ENCODE measurements around the gene ATG9A.

ATG9A gene

DNA sequence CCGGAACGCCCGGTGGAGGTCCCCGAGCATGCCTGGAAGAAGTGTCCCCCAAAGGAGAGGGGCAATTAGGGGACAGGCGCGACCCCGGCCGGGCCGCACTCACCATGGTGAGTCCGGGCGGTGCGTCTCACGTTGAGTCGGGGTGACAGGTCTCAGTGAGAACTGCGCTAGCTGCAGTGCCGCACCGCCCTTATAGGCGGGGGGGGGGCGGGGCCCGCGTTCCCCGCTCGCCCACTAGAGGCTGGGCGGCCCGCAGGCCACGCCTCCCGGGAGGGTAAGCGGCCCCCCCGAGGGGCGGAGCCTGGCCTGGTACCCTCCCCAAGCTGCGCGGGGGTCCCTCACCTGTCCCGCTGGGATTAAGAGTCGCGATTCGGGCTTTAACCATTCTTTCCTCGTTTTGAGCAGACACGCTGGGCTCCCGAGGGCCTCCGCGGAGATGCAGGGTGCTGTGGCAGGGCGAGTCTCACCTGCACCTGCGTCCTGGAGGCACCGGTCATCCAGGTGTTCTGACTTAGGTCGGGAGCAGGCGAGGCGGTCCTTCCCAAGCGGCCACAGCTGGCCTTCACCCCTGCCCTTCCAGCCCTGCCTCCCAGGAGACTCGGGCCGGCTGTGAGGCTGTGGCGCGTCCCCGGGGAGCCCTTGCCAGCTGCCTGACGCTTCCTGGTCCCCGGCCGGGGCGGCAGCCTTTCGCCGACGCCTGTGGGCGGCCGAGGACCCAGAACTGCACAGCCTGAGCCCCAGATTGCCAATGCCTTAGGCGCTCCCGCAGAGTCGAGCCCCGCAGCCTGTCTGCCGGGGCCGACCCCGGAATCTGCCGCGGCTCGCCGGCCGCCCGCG, 24.5 kb upstream of the ATG9A start, which contains the start of gene TUBA4A:
TUBA4A (minus strand) TSS at position 166 of the 837 bp plus-strand sequence; CDS start at position 106, 60 bp downstream.
- TF ChIP-seq, protein P1, sequence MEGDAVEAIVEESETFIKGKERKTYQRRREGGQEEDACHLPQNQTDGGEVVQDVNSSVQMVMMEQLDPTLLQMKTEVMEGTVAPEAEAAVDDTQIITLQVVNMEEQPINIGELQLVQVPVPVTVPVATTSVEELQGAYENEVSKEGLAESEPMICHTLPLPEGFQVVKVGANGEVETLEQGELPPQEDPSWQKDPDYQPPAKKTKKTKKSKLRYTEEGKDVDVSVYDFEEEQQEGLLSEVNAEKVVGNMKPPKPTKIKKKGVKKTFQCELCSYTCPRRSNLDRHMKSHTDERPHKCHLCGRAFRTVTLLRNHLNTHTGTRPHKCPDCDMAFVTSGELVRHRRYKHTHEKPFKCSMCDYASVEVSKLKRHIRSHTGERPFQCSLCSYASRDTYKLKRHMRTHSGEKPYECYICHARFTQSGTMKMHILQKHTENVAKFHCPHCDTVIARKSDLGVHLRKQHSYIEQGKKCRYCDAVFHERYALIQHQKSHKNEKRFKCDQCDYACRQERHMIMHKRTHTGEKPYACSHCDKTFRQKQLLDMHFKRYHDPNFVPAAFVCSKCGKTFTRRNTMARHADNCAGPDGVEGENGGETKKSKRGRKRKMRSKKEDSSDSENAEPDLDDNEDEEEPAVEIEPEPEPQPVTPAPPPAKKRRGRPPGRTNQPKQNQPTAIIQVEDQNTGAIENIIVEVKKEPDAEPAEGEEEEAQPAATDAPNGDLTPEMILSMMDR (IDR thresholded peaks at IDR 0.05; ENCODE audit: control extremely low read depth, extremely low read depth, low read depth, missing control alignments) = no peak
- ChIA-PET POLR2A (interaction anchor here (0.6 to 2.8 kb wide), 10 partner anchors 9 to 648 kb away, joined by 3 to 19 read pairs (median 6); partner anchors contain the start of genes DNAJB2, GLB1L, STK16 and ZFAND2B), CTCF (interaction anchor here (0.8 to 10.2 kb wide), 13 partner anchors 8 to 276 kb away, joined by 3 to 116 read pairs (median 4); partner anchors contain the start of genes ANKZF1, ATG9A, GLB1L and STK16)
- peak; percentile 98 for DNase-seq (ENCODE audit: extremely low spot score)

DNA sequence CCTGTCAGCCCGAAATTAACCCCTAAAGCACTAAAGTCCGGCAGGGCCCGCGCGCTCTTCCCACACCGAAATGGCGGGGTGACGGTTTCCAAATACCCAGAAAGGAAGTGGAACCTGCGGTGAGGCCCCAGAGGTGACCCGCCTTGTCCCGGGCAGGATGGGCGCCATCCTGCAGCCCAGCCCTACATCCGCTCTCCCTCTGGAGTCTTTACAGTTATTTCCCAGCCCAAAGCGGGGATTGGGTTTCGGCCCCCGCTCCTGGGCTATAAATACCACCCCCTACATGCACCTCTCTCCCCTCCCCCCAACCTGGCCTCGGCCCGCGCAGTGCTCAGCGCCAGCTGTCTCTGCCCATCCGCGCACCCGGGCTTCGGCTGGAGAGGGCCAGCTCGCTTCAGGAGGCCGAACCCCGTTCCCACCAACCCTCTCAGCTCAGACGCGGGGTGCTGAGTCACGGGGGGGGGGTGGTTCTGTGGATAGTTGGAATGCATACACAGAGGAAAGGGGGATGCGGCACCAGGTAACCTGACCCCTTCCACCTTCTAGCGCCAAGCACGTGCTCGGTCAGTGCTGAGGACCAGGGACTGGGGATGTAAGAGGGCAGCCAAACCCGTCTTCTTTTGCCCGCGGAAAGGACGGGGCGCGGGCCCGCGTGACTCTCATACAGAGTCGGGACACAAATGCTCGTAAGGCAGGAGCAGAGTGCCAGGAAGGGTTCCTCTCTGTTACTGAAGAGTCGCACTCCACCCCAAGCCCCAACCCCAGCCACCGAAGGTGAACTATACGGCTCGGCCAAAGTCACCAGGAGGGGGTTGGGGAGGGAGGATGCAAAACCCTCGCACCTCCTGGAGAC, 23.7 kb upstream of the ATG9A start, which contains the start of gene TUBA4B:
TUBA4B (plus strand) TSS at position 344 of the 853 bp plus-strand sequence; CDS start at position 509, 165 bp downstream.
- TF ChIP-seq, protein P1 (IDR thresholded peaks at IDR 0.05; ENCODE audit: control extremely low read depth, extremely low read depth, low read depth, missing control alignments) = no peak
- POLR2A ChIA-PET = interaction anchor here (0.5 to 2.8 kb wide), 19 partner anchors 8 to 513 kb away, joined by 3 to 16 read pairs (median 5); partner anchors contain the start of genes GLB1L, STK16 and ZFAND2B
- peak; percentile 50 for DNase-seq (ENCODE audit: extremely low spot score)
- CTCF ChIA-PET = interaction anchor here (0.8 to 10.2 kb wide), 12 partner anchors 8 to 135 kb away, joined by 3 to 116 read pairs (median 4); partner anchors contain the start of genes ANKZF1, ATG9A, DNAJB2 and DNPEP

DNA sequence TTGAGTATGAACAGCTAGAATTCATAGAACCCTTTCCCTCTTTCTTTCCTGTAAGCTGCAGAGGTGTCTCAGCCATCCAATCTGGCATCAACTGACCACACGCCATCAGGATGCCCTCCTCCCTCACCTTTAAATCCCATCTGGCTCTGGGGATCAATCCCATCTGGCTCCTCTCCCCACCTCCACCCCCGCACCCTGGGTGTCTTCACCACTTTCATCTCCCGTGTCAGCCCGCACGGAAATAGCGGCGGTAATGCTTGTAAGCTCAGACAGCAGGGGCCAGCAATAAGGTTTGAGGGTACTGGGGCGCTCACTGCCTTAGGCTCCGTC, 23.1 kb upstream of the ATG9A start:
- CTCF ChIA-PET = interaction anchor here (0.8 to 10.2 kb wide), 12 partner anchors 9 to 135 kb away, joined by 3 to 116 read pairs (median 4); partner anchors contain the start of genes ANKZF1, ATG9A, DNAJB2 and DNPEP
- TF ChIP-seq, protein P1 (IDR thresholded peaks at IDR 0.05; ENCODE audit: control extremely low read depth, extremely low read depth, low read depth, missing control alignments) = no peak
- POLR2A ChIA-PET = interaction anchor here (0.5 to 2.8 kb wide), 18 partner anchors 8 to 512 kb away, joined by 3 to 16 read pairs (median 5); partner anchors contain the start of genes CNPPD1 and ZFAND2B
- DNase-seq (ENCODE audit: extremely low spot score) = no peak

DNA sequence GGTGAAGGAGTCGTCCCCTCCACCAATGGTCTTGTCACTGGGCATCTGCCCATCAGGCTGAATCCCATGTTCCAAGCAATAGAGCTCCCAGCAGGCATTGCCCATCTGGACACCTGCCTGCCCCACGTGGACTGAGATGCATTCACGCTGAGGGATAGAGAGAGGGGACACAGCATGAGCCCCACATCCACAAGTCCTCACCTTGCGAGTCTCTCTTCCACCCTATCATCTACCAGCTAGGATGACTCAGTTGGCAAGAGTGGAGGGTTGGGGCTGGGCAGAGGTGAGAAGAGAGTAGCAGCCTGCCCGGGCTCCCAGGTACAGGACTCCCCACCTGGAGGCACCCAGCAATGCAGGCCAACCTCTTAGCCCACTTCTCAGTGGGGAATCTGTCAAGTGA, 22.6 kb upstream of the ATG9A start:
- TF ChIP-seq, protein P1 (IDR thresholded peaks at IDR 0.05; ENCODE audit: control extremely low read depth, extremely low read depth, low read depth, missing control alignments) = no peak
- no peak for DNase-seq (ENCODE audit: extremely low spot score)

DNA sequence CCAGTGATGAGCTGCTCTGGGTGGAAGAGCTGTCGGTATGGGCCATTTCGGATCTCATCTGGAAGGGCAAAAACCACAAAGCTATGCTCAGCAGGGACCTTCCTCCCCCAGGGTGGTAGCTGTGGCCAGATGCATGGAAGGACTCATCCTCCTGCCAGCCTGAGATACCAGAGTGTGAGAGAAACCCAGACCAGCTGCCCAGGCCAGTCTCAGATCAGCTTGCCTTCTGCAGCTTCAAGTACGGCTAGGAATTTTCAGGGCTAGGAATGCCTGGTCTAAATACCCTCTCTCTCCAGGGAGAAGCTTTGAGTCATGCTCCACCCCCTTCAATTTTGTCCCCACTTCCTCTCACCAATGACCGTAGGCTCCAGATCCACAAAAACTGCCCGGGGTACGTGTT, 22.2 kb upstream of the ATG9A start:
- TF ChIP-seq, protein P1 (IDR thresholded peaks at IDR 0.05; ENCODE audit: control extremely low read depth, extremely low read depth, low read depth, missing control alignments) = no peak
- ChIA-PET POLR2A (interaction anchor here (0.9 to 1.6 kb wide), 3 partner anchors 34 to 75 kb away, joined by 3 to 8 read pairs (median 4); partner anchors contain the start of gene CNPPD1), CTCF (interaction anchor here (1.4 to 10.2 kb wide), 5 partner anchors 10 to 92 kb away, joined by 3 to 116 read pairs (median 4); no protein-coding TSS in a partner anchor)
- no peak for DNase-seq (ENCODE audit: extremely low spot score)

More for the DNA sequence above, 22.6 kb upstream of the ATG9A start:
- POLR2A ChIA-PET = interaction anchor here (0.6 to 2.8 kb wide), 7 partner anchors 13 to 512 kb away, joined by 3 to 13 read pairs (median 4); partner anchors contain the start of gene CNPPD1
- CTCF ChIA-PET = interaction anchor here (0.8 to 10.2 kb wide), 10 partner anchors 10 to 136 kb away, joined by 3 to 116 read pairs (median 4); partner anchors contain the start of genes ANKZF1, ATG9A and DNPEP
